MM.1S (cell line): ENCODE data around the gene RGS4.

Experiments
- CTCF ChIP-seq: fragments of 300-600 bp; sonication (generic); IDR thresholded peaks from 2 replicates; pipeline ENCODE4 v1.5.1; 2016; ENCODE audit warnings: antibody characterized with exemption, low read length, mixed read lengths
- EZH2 ChIP-seq: fragments of 300-600 bp; sonication (generic); optimal IDR thresholded peaks from 2 replicates; pipeline ENCODE3; 2017; ENCODE audit warnings: low read depth, mild to moderate bottlenecking, antibody characterized with exemption, low read length, mixed read lengths
- EZH2phosphoT487 ChIP-seq: fragments of 300-600 bp; sonication (generic); IDR thresholded peaks from 2 replicates; pipeline ENCODE4 v1.6.1; 2018; ENCODE audit warnings: antibody characterized with exemption, low read length

- TF ChIP-seq EZH2 (no peak), CTCF (no peak), EZH2phosphoT487 (no peak)
Observed at GRCh38 chr1:163069142-163069541, at the start of gene RGS4.
